Small intestine (tissue), 7 donors: ENCODE measurements around the gene FNIP2. TPM values are rescaled to one million over a fixed set of nuclear protein-coding genes. Genes with fewer than 3 reads are reported as not detected.
"Not testable (repeated sequence)": the region's sequence is repeated elsewhere in the genome, so short reads cannot be mapped to it uniquely, and the experiment has no call there.

Experiments used
- DNase-seq, 2 donors: peaks; one replicate each; pipeline versions ENCODE4 v3.0.0 to v3.0.0-alpha.2; 2013
- FAIRE-seq: peaks from 2 replicates; lab custom pipeline; 2012; peaks lifted over from hg19 to GRCh38; lab: Jason Lieb, UNC
- H3K27ac ChIP-seq, 3 donors: one replicate each; pipeline ENCODE4 v1.5.1; 2013; ENCODE audit warnings: low read length in 2 of 3, mild to moderate bottlenecking in 2 of 3, control low read depth in 1 of 3, inconsistent platforms in 1 of 3, low read depth in 1 of 3, moderate library complexity in 1 of 3
- H3K27me3 ChIP-seq, 3 donors: one replicate each; pipeline ENCODE4 v1.6.1; 2013; ENCODE audit warnings: low read length in 3 of 3, inconsistent platforms in 1 of 3; ENCODE audit not compliant: control insufficient read depth in 3 of 3, insufficient read depth in 3 of 3
- H3K36me3 ChIP-seq, 3 donors: one replicate each; pipeline ENCODE4 v1.6.1; 2013; ENCODE audit warnings: low read length in 3 of 3, inconsistent platforms in 1 of 3, low read depth in 1 of 3, mild to moderate bottlenecking in 1 of 3, moderate library complexity in 1 of 3; ENCODE audit not compliant: control insufficient read depth in 3 of 3, insufficient read depth in 2 of 3
- H3K4me1 ChIP-seq, 3 donors: one replicate each; pipeline ENCODE4 v1.6.1; 2013; ENCODE audit warnings: low read length in 2 of 3, inconsistent platforms in 1 of 3, low read depth in 1 of 3, mild to moderate bottlenecking in 1 of 3, moderate library complexity in 1 of 3; ENCODE audit not compliant: control insufficient read depth in 3 of 3, insufficient read depth in 2 of 3
- H3K4me3 ChIP-seq, 3 donors: one replicate each; pipeline ENCODE4 v1.5.1; 2013; ENCODE audit warnings: low read length in 3 of 3, control low read depth in 1 of 3, inconsistent platforms in 1 of 3, low read depth in 1 of 3, mild to moderate bottlenecking in 1 of 3, moderate library complexity in 1 of 3
- H3K9me3 ChIP-seq, 2 donors: one replicate each; pipeline ENCODE4 v1.6.1; 2013; ENCODE audit warnings: low read depth in 1 of 2, low read length in 1 of 2; ENCODE audit not compliant: control insufficient read depth in 2 of 2, insufficient read depth in 1 of 2
- WGBS, 3 donors: extraction: QIAGEN DNeasy Blood & Tissue Kit; methylation state at CpG; one replicate each; pipeline ENCODE4 v1.1.7; 2013; 5-methylcytosine and 5-hydroxymethylcytosine counted together
- polyA plus RNA-seq, 4 donors: library from polyadenylated mRNA; stranded (reverse) in 3 of 4; unstranded in 1 of 4; fragments of 200-250 nt in 3 of 4; fragments of 120-200 nt in 1 of 4; gene quantifications; one replicate each; pipeline versions ENCODE4 v1.2.1 to v1.2.3, GENCODE V29; 2013
- donor health status: healthy with polysubstance abuse.
- donor health status: control.
- donor health status: control.
- donor health status: Bipolar disorder and iron deficiency.
- donor health status: healthy.

The FNIP2 gene
- polyA plus RNA-seq, 4 donors = 3.5 to 25.2 (median 6.7) TPM

- WGBS, 3 donors = 92 to 94% (median 94%) methylated on average over 5 of the region's 5 CpGs
These were observed 116.7 kb downstream of the FNIP2 start for GRCh38 chr4:158885564-158885963.

GRCh38 chr4:158890294-158890693 lies 121.5 kb downstream of the FNIP2 start:
- Histone ChIP-seq H3K27me3 (no peaks in the 10 kb centered on the region), H3K4me1 (no peaks in the 10 kb centered on the region), H3K4me3 (no peak overlapping the region), H3K27ac (no peak overlapping the region), H3K9me3 (no peaks in the 10 kb centered on the region), H3K36me3 (peaks cover 0 to 20% (median 1%) of the 10 kb centered on the region in 3 donors)
- 80 to 91% (median 86%) methylated on average over 3 of the region's 3 CpGs for WGBS, 3 donors
- DNase-seq = no peak
- no peak for FAIRE-seq

More at GRCh38 chr4:158885564-158885963, 116.7 kb downstream of the FNIP2 start:
- peaks cover 0 to 8% of the 10 kb centered on the region in 2 donors for H3K9me3 ChIP-seq
- FAIRE-seq = no peak
- H3K4me3 ChIP-seq = no peak overlapping the region
- H3K36me3 ChIP-seq = peaks cover 0 to 23% (median 1%) of the 10 kb centered on the region in 3 donors
- no peaks in the 10 kb centered on the region for H3K4me1 ChIP-seq
- H3K27me3 ChIP-seq = no peaks in the 10 kb centered on the region
- no peak overlapping the region for H3K27ac ChIP-seq
- no peak for DNase-seq

DNA sequence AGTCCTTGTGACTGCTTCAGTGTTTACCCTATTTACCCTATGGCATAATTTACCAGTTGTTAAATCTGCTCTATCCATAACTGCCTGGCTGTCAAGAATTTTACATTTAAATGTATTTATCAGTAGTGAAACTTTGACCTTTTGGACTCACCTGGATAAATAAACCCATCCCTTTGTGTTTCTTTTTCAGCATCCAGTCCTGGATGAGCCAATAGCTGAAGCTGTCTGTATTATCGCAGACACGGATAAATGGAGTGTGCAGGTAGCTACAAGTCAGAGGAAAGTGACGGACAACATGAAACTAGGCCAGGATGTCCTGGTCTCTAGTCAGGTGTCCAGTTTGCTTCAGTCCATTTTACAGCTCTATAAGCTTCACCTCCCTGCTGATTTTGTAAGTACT lies 122.4 kb downstream of the FNIP2 start:
- Histone ChIP-seq H3K27ac (no peak overlapping the region), H3K36me3 (peaks cover 0 to 19% (median 1%) of the 10 kb centered on the region in 3 donors), H3K27me3 (no peaks in the 10 kb centered on the region), H3K4me3 (no peak overlapping the region), H3K9me3 (no peaks in the 10 kb centered on the region), H3K4me1 (no peaks in the 10 kb centered on the region)
- 84 to 94% (median 91%) methylated on average over 3 of the region's 3 CpGs for WGBS, 3 donors
- FAIRE-seq (no peak), DNase-seq (peak; percentile 5 to 26)

DNA sequence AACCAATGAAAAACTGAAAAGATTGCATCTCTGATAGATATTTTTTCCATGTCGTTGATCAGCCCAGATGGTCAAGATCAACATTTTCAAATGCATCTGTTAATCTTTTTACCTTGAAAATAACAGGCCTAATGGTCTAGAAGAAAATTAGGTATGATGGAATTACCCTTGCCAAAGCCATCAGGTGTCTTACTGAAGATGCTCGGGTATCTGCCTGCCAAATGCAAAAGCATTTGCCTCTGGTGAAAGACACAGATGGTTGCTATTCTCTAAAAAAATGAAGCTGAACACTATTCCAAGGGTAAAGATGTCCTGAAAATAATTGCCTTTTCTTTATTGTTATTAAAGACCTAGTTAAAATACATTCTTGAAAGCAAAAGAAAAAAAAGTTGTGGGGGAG lies 126.0 kb downstream of the FNIP2 start:
- H3K4me3 ChIP-seq = no peak overlapping the region
- H3K36me3 ChIP-seq = peaks cover 0 to 9% (median 0%) of the 10 kb centered on the region in 3 donors
- no peaks in the 10 kb centered on the region for H3K27me3 ChIP-seq
- no peak for DNase-seq
- 87 to 92% (median 87%) methylated on average over 2 of the region's 2 CpGs for WGBS, 3 donors
- no peak overlapping the region for H3K27ac ChIP-seq
- H3K9me3 ChIP-seq = no peaks in the 10 kb centered on the region
- FAIRE-seq = no peak
- H3K4me1 ChIP-seq = no peaks in the 10 kb centered on the region

DNA sequence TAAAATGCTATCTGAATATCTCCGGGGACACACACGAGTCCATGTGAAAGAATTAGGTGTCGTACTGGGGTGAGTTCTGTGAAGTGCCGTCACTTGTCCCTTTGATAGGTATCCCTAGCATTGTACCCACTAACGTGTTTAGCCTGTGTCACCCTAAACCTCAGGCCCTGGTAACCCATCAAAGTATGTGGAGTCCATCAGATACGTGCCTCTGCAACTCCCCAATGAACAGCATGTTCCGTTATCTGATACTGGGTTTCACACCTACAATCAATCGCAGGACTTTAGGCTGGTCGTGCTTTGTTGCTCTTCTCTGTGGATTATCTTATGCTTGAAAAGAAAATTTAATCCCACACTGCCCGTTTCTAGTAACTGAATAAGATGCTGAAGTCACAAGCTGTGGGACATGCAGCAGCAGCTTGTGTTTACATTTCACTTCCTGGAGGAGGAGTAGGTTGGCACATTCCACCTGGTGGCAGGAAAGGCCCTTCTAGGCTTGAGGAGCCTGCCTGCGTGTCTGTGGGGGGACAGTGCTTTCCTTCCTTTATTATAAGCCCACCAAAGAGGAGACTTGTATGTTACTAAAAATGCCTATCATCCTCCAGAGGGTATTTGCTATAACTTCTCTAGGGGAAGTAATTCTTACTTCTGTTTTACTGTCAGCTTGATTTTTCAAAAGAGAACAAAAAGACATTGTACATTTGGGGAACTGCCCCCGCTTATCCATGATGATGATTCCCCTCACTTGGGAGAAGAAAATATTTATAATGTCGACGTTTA lies 127.2 kb downstream of the FNIP2 start:
- peak in 1 of 2 donors; percentile 13 for DNase-seq
- no peak for FAIRE-seq
- H3K4me3 ChIP-seq = no peak overlapping the region
- 71 to 88% (median 75%) methylated on average over 14 of the region's 14 CpGs for WGBS, 3 donors
- no peaks in the 10 kb centered on the region for H3K27me3 ChIP-seq
- no peaks in the 10 kb centered on the region for H3K4me1 ChIP-seq
- peak overlapping the region in 1 of 3 donors; percentile 6 for H3K27ac ChIP-seq
- no peaks in the 10 kb centered on the region for H3K9me3 ChIP-seq
- peaks cover 0 to 9% (median 0%) of the 10 kb centered on the region in 3 donors for H3K36me3 ChIP-seq

GRCh38 chr4:158896577-158897238 lies 127.9 kb downstream of the FNIP2 start:
- H3K36me3 ChIP-seq, H3K4me3 ChIP-seq, H3K27ac ChIP-seq, DNase-seq, H3K4me1 ChIP-seq, H3K9me3 ChIP-seq, FAIRE-seq, H3K27me3 ChIP-seq: not testable (repeated sequence)
- 78 to 90% (median 86%) methylated on average over 11 of the region's 11 CpGs for WGBS, 3 donors

- 95 to 98% (median 97%) methylated on average over 2 of the region's 2 CpGs for WGBS, 3 donors
- not testable (repeated sequence) for FAIRE-seq, H3K27me3 ChIP-seq, H3K9me3 ChIP-seq, H3K27ac ChIP-seq, H3K4me3 ChIP-seq, DNase-seq, H3K4me1 ChIP-seq
- H3K36me3 ChIP-seq = peaks cover 0 to 14% (median 0%) of the 10 kb centered on the region in 3 donors
These were observed 131.6 kb downstream of the FNIP2 start for GRCh38 chr4:158900408-158900807.

GRCh38 chr4:158902280-158903078 lies 133.7 kb downstream of the FNIP2 start:
- FAIRE-seq, H3K27me3 ChIP-seq, H3K9me3 ChIP-seq, H3K4me3 ChIP-seq, H3K4me1 ChIP-seq: not testable (repeated sequence)
- DNase-seq = peak; percentile 33 to 39
- Histone ChIP-seq H3K36me3 (peaks cover 0 to 16% (median 0%) of the 10 kb centered on the region in 3 donors), H3K27ac (peak overlapping the region in 1 of 3 donors; percentile 16)
- WGBS, 3 donors = 73 to 84% (median 77%) methylated on average over 14 of the region's 14 CpGs
